Stimulated activated CD8-positive, alpha-beta memory T cell treated with anti-CD3 and anti-CD28 coated beads, Interleukin-12 subunit alpha, Interleukin-12 subunit beta, amount 100 ng/mL, for 4 hours (primary cell): Measurements from ENCODE around the gene CEP170B.
"Not testable (repeated sequence)": the region's sequence is repeated elsewhere in the genome, so short reads cannot be mapped to it uniquely, and the experiment has no call there.

Experiments
- DNase-seq: peaks from one replicate; pipeline ENCODE4 v3.0.0-alpha.2; 2020; ENCODE audit warnings: low read depth

CEP170B gene

DNA sequence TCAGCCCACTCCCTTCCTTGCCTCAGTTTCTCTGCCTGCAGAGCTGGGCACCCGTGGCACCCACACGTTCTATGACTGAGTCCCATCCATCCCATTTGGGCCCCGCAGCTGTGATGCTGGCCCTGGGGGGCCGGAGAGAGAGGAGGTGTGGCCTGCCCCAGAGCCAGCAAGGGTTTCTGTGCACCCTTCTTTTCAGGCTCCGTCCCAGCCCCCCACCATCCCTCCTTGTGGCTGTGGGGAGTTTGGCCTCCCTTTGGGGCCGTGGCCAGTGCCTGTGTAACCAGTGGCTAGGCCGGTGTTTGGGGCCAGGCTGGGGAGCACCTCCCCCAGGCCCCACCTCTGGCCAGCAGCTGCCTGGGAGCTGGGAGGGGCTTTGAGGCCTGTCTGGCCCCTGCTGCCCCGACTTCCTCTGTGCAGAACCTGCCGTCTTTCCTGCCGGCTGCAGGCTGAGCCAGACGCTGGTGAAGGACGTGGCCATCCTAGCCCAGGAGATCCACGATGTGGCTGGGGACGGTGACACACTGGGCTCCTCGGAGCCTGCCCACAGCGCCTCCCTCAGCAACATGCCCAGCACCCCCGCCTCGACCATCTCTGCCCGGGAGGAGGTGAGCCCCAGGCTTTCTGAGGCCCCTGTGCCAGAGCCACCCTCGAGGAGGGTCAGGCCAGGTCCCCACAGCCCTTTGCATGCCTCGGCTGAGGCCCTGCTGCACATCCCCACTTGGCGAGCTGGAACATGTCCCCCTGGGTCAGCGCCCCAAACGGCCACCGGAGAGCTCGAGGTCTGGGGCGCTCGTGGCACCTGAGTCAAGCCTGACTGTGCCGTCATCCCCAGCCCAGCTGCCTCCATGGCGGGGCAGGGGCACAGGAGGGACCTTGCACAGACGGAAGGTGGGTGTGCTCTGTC lies 27.7 kb downstream of the CEP170B start:
- DNase-seq: no peak

- no peak for DNase-seq
These were observed 28.6 kb downstream of the CEP170B start for GRCh38 chr14:104893435-104894207.

- DNase-seq: no peak
These were observed 29.5 kb downstream of the CEP170B start for GRCh38 chr14:104894331-104895206.

DNA sequence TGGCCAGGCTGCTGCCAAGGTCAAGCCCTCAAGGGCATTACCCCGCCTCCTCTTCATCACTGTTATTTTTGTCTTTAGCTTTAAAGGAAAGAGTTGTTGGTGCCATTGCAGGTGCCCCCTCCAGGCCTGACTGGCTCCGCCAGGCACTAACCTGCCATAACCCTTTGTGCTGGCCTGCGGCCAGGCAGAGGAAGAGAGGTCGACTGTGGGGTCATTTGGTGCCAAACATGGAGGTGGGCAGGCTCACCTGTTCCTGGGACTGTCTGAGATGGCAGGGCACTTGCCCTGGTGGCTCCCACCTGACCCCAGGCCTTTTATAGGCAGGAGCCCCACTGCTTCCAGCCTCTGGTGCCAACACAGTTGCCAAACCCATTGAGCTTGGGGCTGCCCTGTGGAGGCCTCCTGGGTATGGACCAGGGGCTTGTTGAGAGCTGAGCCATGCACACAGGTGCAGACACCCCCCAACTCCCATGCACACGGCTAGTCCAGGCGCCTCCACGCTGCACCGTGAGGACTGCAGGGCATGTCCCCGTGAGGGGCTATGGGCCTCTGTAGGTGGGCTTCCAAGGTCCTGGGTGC lies 30.2 kb downstream of the CEP170B start:
- DNase-seq: no peak

GRCh38 chr14:104895786-104896661 lies 31.0 kb downstream of the CEP170B start:
- DNase-seq: no peak

- no peak for DNase-seq
These were observed 32.5 kb downstream of the CEP170B start for GRCh38 chr14:104897330-104898194.

GRCh38 chr14:104898195-104898558 lies 33.1 kb downstream of the CEP170B start:
- DNase-seq: no peak

- DNase-seq: no peak
These were observed 33.9 kb downstream of the CEP170B start for GRCh38 chr14:104898870-104899510.

DNA sequence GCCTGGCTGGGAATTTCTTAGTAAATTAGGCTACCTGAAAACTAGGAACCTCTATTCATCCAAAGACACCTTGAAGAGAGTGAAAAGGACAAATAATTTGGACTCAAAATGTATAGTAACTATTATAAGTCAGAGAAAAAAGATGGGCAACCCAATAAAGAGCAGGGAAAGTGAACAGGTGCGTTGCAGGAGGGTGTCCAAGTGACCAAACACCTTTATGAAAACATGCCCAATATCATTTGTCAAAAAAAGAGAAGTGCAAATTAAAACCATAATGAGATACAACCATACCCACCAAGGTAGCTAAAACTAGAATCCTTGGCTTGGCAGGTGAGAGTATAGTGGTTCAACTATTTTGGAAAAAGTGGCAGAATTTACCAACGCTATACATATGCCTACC lies 34.7 kb downstream of the CEP170B start:
- no peak for DNase-seq

- DNase-seq: no peak
These were observed 35.8 kb downstream of the CEP170B start for GRCh38 chr14:104900639-104901512.

- DNase-seq: no peak
These were observed 38.9 kb downstream of the CEP170B start for GRCh38 chr14:104903990-104904389.

- DNase-seq: not testable (repeated sequence)
These were observed 39.8 kb downstream of the CEP170B start for GRCh38 chr14:104904650-104905578.

GRCh38 chr14:104905579-104905933 lies 40.5 kb downstream of the CEP170B start:
- not testable (repeated sequence) for DNase-seq

GRCh38 chr14:104908303-104908702 lies 43.2 kb downstream of the CEP170B start:
- no peak for DNase-seq

- DNase-seq: no peak
These were observed 47.0 kb downstream of the CEP170B start for GRCh38 chr14:104912053-104912452.

DNA sequence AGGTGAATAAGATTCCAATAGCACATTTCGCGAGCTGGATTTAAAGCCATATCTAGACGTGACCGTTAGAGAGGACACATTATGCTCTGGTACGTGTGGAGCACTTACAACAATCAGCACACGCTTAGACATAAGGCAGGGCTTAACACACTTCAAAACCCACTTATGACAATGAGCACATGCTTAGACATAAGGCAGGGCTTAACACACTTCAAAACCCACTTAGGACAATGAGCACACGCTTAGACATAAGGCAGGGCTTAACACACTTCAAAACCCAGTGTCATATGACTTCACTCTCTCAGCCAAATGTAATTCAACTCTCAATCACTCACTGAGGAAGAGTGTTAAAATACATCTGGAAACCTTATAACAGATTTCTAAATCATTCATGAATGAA lies 48.4 kb downstream of the CEP170B start:
- no peak for DNase-seq

DNA sequence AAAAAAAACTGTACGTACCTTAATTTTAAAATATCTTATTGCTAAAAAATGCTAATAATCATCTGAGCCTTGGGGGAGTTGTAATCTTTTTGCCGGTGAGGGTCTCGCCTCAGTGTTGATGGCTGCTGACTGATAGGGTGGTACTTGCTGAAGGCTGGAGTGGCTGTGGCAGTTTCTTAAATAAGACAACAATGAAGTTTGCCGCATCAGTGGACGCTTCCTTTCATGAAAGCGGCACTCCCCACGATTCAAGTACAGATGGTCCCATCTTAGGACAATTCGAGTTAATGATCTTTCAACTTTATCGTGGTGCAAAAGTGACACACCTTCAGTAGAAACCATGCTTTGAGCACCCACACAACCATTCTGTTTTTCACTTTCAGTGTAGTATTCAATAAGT lies 52.0 kb downstream of the CEP170B start:
- no peak for DNase-seq
